NCI-H1105 (cell line): Measurements from ENCODE around the gene ARFGAP2.

Source experiments
- DNase-seq: peaks from one replicate; lab custom pipeline; 2025; lab: John Stamatoyannopoulos, UW

The ARFGAP2 gene

GRCh38 chr11:47186700-47187695, 10.3 kb upstream of the ARFGAP2 start:
- no peak for DNase-seq

- peak; percentile 16 for DNase-seq
Observed at GRCh38 chr11:47186076-47186699, 9.5 kb upstream of the ARFGAP2 start, which contains the start of gene PACSIN3. TSS of gene PACSIN3 (minus strand) at chr11:47186434. CDS start at chr11:47182727, 3,707 bp downstream.

- DNase-seq = peak; percentile 31
Observed at GRCh38 chr11:47185305-47186075, 8.8 kb upstream of the ARFGAP2 start.

GRCh38 chr11:47184711-47185304, 8.1 kb upstream of the ARFGAP2 start:
- DNase-seq = no peak

GRCh38 chr11:47183969-47184368, 7.3 kb upstream of the ARFGAP2 start:
- no peak for DNase-seq

- no peak for DNase-seq
Observed at GRCh38 chr11:47183031-47183856, 6.6 kb upstream of the ARFGAP2 start.

- no peak for DNase-seq
Observed at GRCh38 chr11:47182380-47182779, 5.7 kb upstream of the ARFGAP2 start.

GRCh38 chr11:47181271-47181670, 4.6 kb upstream of the ARFGAP2 start:
- no peak for DNase-seq

GRCh38 chr11:47180006-47180787, 3.5 kb upstream of the ARFGAP2 start:
- no peak for DNase-seq

GRCh38 chr11:47179655-47179991, 2.9 kb upstream of the ARFGAP2 start:
- no peak for DNase-seq

- no peak for DNase-seq
Observed at GRCh38 chr11:47178737-47179654, 2.3 kb upstream of the ARFGAP2 start.

- DNase-seq = no peak
Observed at GRCh38 chr11:47178316-47178715, 1.6 kb upstream of the ARFGAP2 start.

GRCh38 chr11:47177846-47178245, 1.2 kb upstream of the ARFGAP2 start:
- no peak for DNase-seq

GRCh38 chr11:47177229-47177845, 658 bp upstream of the ARFGAP2 start:
- DNase-seq = peak; percentile 60

- DNase-seq = no peak
Observed at GRCh38 chr11:47175746-47176327, 842 bp downstream of the ARFGAP2 start.

GRCh38 chr11:47172740-47173336, 3.8 kb downstream of the ARFGAP2 start:
- no peak for DNase-seq

- no peak for DNase-seq
Observed at GRCh38 chr11:47171856-47172255, 4.8 kb downstream of the ARFGAP2 start.
